ENCODE measurements around the gene RTL1.

The RTL1 gene

DNA sequence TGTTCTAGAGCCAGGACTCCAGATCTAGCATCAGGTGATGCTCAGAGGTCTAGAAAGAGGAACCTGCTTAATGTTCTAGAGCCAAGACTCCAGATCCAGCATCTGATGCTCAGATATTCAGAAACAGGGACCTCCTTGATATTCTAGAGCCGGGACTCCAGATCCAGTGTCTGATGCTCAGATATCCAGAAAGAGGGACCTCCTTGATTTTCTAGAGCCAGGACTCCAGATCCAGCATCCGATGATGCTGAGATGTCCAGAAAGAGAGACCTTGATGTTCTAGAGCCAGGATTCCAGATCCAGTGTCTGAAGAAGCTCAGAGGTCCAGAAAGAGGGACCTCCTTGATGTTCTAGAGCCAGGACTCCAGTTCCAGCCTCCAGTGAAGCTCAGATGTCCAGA is 40.7 kb downstream of the RTL1 start:
- Histone ChIP-seq H2AFZ (ENCODE audit: low read depth, low read length, severe bottlenecking) (no peak overlapping the region), H3K4me2 (ENCODE audit: low read depth, low read length, poor library complexity, severe bottlenecking) (no peak overlapping the region), H3K27me3 (ENCODE audit: low read length) (no peaks in the 10 kb centered on the region), H3K9me2 (replicated peaks; ENCODE audit: insufficient read depth, low read length) (no peaks in the 10 kb centered on the region), H4K20me1 (ENCODE audit: low read depth, low read length) (no peaks in the 10 kb centered on the region), H3K4me3 (ENCODE audit: insufficient read depth, low read length, poor library complexity, severe bottlenecking) (no peak overlapping the region), H3K79me2 (ENCODE audit: insufficient read depth, low read length) (no peaks in the 10 kb centered on the region), H3F3A (ENCODE audit: insufficient read depth) (no peaks in the 10 kb centered on the region), H3K27ac (ENCODE audit: low read depth, low read length) (no peak overlapping the region), H3K36me3 (ENCODE audit: low read length) (no peaks in the 10 kb centered on the region), H3K9me3 (ENCODE audit: insufficient read depth, low read length) (no peaks in the 10 kb centered on the region), H3K9ac (ENCODE audit: low read length) (no peak overlapping the region)
- TF ChIP-seq, protein P1, sequence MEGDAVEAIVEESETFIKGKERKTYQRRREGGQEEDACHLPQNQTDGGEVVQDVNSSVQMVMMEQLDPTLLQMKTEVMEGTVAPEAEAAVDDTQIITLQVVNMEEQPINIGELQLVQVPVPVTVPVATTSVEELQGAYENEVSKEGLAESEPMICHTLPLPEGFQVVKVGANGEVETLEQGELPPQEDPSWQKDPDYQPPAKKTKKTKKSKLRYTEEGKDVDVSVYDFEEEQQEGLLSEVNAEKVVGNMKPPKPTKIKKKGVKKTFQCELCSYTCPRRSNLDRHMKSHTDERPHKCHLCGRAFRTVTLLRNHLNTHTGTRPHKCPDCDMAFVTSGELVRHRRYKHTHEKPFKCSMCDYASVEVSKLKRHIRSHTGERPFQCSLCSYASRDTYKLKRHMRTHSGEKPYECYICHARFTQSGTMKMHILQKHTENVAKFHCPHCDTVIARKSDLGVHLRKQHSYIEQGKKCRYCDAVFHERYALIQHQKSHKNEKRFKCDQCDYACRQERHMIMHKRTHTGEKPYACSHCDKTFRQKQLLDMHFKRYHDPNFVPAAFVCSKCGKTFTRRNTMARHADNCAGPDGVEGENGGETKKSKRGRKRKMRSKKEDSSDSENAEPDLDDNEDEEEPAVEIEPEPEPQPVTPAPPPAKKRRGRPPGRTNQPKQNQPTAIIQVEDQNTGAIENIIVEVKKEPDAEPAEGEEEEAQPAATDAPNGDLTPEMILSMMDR (IDR thresholded peaks at IDR 0.05; ENCODE audit: insufficient read depth, low read length, poor library complexity, severe bottlenecking), result no peak
- no peak for TF ChIP-seq EZH2phosphoT487 (conservative IDR thresholded peaks at IDR 0.05; ENCODE audit: low read length)

DNA sequence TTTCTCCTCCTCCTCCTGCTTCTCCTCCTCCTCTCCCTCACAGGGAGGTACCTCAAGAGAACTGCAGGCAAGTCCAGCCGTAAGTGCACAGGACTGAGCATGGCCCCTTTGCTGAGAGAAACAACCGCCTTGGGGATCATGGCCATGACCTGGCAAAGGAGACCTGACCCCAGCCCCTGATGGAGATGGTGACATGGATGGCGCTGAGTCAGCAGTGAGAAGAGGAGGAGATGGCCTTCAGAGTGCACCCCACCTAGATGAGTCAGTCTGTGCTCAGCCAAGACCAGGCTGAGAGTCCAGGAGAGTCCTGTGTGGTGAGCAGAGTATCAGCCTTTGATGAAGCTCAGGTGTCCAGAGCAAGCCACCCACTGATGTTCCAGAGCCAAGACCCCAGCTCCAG is 41.2 kb downstream of the RTL1 start:
- Histone ChIP-seq H3K27me3 (ENCODE audit: low read length) (no peaks in the 10 kb centered on the region), H3K36me3 (ENCODE audit: low read length) (no peaks in the 10 kb centered on the region), H3K4me2 (ENCODE audit: low read depth, low read length, poor library complexity, severe bottlenecking) (no peak overlapping the region), H3K79me2 (ENCODE audit: insufficient read depth, low read length) (no peaks in the 10 kb centered on the region), H3F3A (ENCODE audit: insufficient read depth) (no peaks in the 10 kb centered on the region), H3K9ac (ENCODE audit: low read length) (no peak overlapping the region), H3K9me2 (replicated peaks; ENCODE audit: insufficient read depth, low read length) (no peaks in the 10 kb centered on the region), H3K27ac (ENCODE audit: low read depth, low read length) (no peak overlapping the region), H4K20me1 (ENCODE audit: low read depth, low read length) (no peaks in the 10 kb centered on the region), H3K4me3 (ENCODE audit: insufficient read depth, low read length, poor library complexity, severe bottlenecking) (no peak overlapping the region), H2AFZ (ENCODE audit: low read depth, low read length, severe bottlenecking) (no peak overlapping the region), H3K9me3 (ENCODE audit: insufficient read depth, low read length) (no peaks in the 10 kb centered on the region)
- TF ChIP-seq, protein P1 (IDR thresholded peaks at IDR 0.05; ENCODE audit: insufficient read depth, low read length, poor library complexity, severe bottlenecking), result no peak
- no peak for TF ChIP-seq EZH2phosphoT487 (conservative IDR thresholded peaks at IDR 0.05; ENCODE audit: low read length)

DNA sequence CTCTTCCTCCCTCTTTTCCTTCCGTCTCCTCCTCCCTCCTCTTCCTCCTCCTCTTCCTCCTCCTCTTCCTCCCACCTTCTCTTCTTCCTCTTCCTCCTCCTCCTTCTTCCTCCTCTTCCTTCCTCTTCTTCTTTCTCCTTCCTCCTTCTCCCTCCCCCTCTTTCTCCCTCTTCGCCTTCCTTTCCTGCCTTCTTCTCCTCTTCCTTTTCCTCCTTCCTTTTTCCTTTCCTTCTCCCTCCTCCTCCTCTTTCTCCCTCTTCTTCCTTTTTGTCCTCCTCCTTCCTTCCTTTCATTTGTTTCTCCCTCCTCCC is 41.6 kb downstream of the RTL1 start:
- Histone ChIP-seq H3K9ac (ENCODE audit: low read length) (no peak overlapping the region), H3K4me2 (ENCODE audit: low read depth, low read length, poor library complexity, severe bottlenecking) (no peak overlapping the region), H4K20me1 (ENCODE audit: low read depth, low read length) (no peaks in the 10 kb centered on the region), H3K27ac (ENCODE audit: low read depth, low read length) (no peak overlapping the region), H3K9me3 (ENCODE audit: insufficient read depth, low read length) (no peaks in the 10 kb centered on the region), H3K4me3 (ENCODE audit: insufficient read depth, low read length, poor library complexity, severe bottlenecking) (no peak overlapping the region), H2AFZ (ENCODE audit: low read depth, low read length, severe bottlenecking) (no peak overlapping the region), H3F3A (ENCODE audit: insufficient read depth) (no peaks in the 10 kb centered on the region), H3K36me3 (ENCODE audit: low read length) (no peaks in the 10 kb centered on the region), H3K27me3 (ENCODE audit: low read length) (no peaks in the 10 kb centered on the region), H3K79me2 (ENCODE audit: insufficient read depth, low read length) (no peaks in the 10 kb centered on the region), H3K9me2 (replicated peaks; ENCODE audit: insufficient read depth, low read length) (no peaks in the 10 kb centered on the region)
- TF ChIP-seq EZH2phosphoT487 (conservative IDR thresholded peaks at IDR 0.05; ENCODE audit: low read length), result no peak
- TF ChIP-seq, protein P1 (IDR thresholded peaks at IDR 0.05; ENCODE audit: insufficient read depth, low read length, poor library complexity, severe bottlenecking), result no peak
